ENCODE data around the gene OGG1.

DNA sequence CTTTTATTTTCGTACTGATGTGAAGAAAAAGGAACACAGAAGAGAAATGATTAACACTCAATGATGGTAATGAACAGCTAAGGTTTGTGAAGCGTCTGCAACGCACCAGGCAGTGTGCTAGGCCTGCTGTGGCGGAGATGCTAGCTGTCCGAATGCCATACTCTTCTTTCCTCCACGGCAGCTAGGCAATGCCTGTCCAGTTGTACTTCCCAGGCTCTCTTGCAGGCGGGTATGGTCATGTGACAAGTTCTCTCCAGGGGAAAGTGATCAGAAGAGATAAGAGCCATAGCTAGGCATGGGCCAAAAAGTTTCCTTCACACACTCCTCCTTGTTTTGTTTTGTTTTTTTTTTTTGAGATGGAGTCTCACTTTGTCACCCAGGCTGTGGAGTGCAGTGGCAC is 35.9 kb downstream of the OGG1 start:
- TF ChIP-seq EZH2 (IDR thresholded peaks at IDR 0.05; ENCODE audit: insufficient read depth, poor library complexity, severe bottlenecking): no peak
- TF ChIP-seq EZH2phosphoT487 (IDR thresholded peaks at IDR 0.05; ENCODE audit: insufficient read depth, low read depth): no peak
